ENCODE measurements around the gene OR2A7.
"Not testable (repeated sequence)": the region's sequence is repeated elsewhere in the genome, so short reads cannot be mapped to it uniquely, and the experiment has no call there.

The OR2A7 gene

GRCh38 chr7:144247674-144248330, 16.8 kb downstream of the OR2A7 start:
- DNase-seq, result not testable (repeated sequence)

GRCh38 chr7:144246967-144247366, 17.6 kb downstream of the OR2A7 start:
- DNase-seq, result not testable (repeated sequence)

GRCh38 chr7:144245372-144245771, 19.2 kb downstream of the OR2A7 start:
- DNase-seq, result not testable (repeated sequence)

GRCh38 chr7:144239365-144239764, 25.2 kb downstream of the OR2A7 start, which contains the start of gene OR2A42:
OR2A42 (minus strand) TSS chr7:144239605; CDS start chr7:144232843, 6,762 bp downstream.
- not testable (repeated sequence) for DNase-seq

- not testable (repeated sequence) for DNase-seq
Measured at GRCh38 chr7:144238530-144239082, 26.0 kb downstream of the OR2A7 start.

- DNase-seq, result not testable (repeated sequence)
Measured at GRCh38 chr7:144233039-144233438, 31.6 kb downstream of the OR2A7 start.

- not testable (repeated sequence) for DNase-seq
Measured at GRCh38 chr7:144231027-144231426, 33.6 kb downstream of the OR2A7 start.

GRCh38 chr7:144228810-144229209, 35.8 kb downstream of the OR2A7 start:
- not testable (repeated sequence) for DNase-seq

- not testable (repeated sequence) for DNase-seq
Measured at GRCh38 chr7:144226866-144227265, 37.7 kb downstream of the OR2A7 start.

GRCh38 chr7:144223675-144224074, 40.9 kb downstream of the OR2A7 start:
- DNase-seq, result not testable (repeated sequence)

- not testable (repeated sequence) for DNase-seq
Measured at GRCh38 chr7:144220531-144220930, 44.1 kb downstream of the OR2A7 start.

GRCh38 chr7:144219149-144219548, 45.4 kb downstream of the OR2A7 start:
- not testable (repeated sequence) for DNase-seq

GRCh38 chr7:144218581-144218980, 46.0 kb downstream of the OR2A7 start:
- DNase-seq, result not testable (repeated sequence)

GRCh38 chr7:144217200-144217599, 47.4 kb downstream of the OR2A7 start:
- DNase-seq, result not testable (repeated sequence)
